H1 (cell line): Measurements from ENCODE around the gene NBL1. TPM values are rescaled to one million over a fixed set of nuclear protein-coding genes. Genes with fewer than 3 reads are reported as not detected.
A peak's percentile ranks its signal among the peaks of the same experiment; 100 is the strongest.

Experiments used
- CTCF ChIA-PET: fragments of 300-600 bp; sonication (Branson Sonifier 250); formaldehyde crosslinking; loops from one replicate; lab custom pipeline; 2021; ENCODE audit not compliant: partially characterized antibody; lab: Charles Lee
- POLR2A ChIA-PET: fragments of 300-600 bp; sonication (Branson Sonifier 250); formaldehyde crosslinking; loops from one replicate; lab custom pipeline; 2021; ENCODE audit warnings: inconsistent platforms; ENCODE audit not compliant: partially characterized antibody; lab: Charles Lee
- DNase-seq, 2 experiments: peaks; one replicate each; pipeline versions ENCODE4 v3.0.0 to v3.0.0-alpha.2; 2010 to 2022; ENCODE audit warnings: low spot score in 2 of 2, low read depth in 1 of 2, mixed read lengths in 1 of 2
- FAIRE-seq: peaks from 2 replicates; lab custom pipeline; 2011; peaks lifted over from hg19 to GRCh38; lab: Jason Lieb, UNC
- H2AFZ ChIP-seq: 2 replicates; pipeline ENCODE4 v1.8.1; 2012; ENCODE audit warnings: low read length, inconsistent platforms
- H2AK5ac ChIP-seq: 2 replicates; pipeline ENCODE4 v1.6.1; 2013; ENCODE audit warnings: low read depth, low read length
- H2BK120ac ChIP-seq: replicated peaks from 2 replicates; pipeline ENCODE3; 2013; ENCODE audit warnings: low read depth, low read length, inconsistent platforms
- H2BK12ac ChIP-seq: 2 replicates; pipeline ENCODE4 v1.6.1; 2013; ENCODE audit warnings: low read depth, low read length
- H2BK15ac ChIP-seq: 2 replicates; pipeline ENCODE4 v1.6.1; 2013; ENCODE audit warnings: low read length
- H2BK20ac ChIP-seq: 2 replicates; pipeline ENCODE4 v1.6.1; 2013; ENCODE audit warnings: low read length
- H2BK5ac ChIP-seq: 2 replicates; pipeline ENCODE4 v1.6.1; 2013; ENCODE audit warnings: low read depth, low read length
- H3K14ac ChIP-seq: 2 replicates; pipeline ENCODE4 v1.6.1; 2013; ENCODE audit warnings: inconsistent platforms; ENCODE audit not compliant: insufficient read length
- H3K18ac ChIP-seq: 2 replicates; pipeline ENCODE4 v1.6.1; 2013; ENCODE audit warnings: low read length; ENCODE audit errors: extremely low read depth
- H3K23ac ChIP-seq: 2 replicates; pipeline ENCODE4 v1.6.1; 2013; ENCODE audit warnings: inconsistent platforms; ENCODE audit not compliant: insufficient read length
- H3K23me2 ChIP-seq: 2 replicates; pipeline ENCODE4 v1.6.1; 2013; ENCODE audit warnings: low read depth, low read length
- H3K27ac ChIP-seq: 2 replicates; pipeline ENCODE4 v1.6.1; 2011; ENCODE audit warnings: low read depth, low read length, inconsistent platforms
- H3K27me3 ChIP-seq, 4 experiments: replicated peaks in 1 of 4; 1 replicate in 1 of 4; 2 replicates in 3 of 4; pipeline versions ENCODE4 v1.6.1 to v1.8.1; 2011 to 2013; ENCODE audit warnings: low read length in 3 of 4, mild to moderate bottlenecking in 3 of 4, inconsistent platforms in 2 of 4, mixed read lengths in 2 of 4, moderate library complexity in 1 of 4; ENCODE audit not compliant: control insufficient read depth in 3 of 4, insufficient read depth in 3 of 4; ENCODE audit errors: extremely low read depth in 1 of 4
- H3K36me3 ChIP-seq, 4 experiments: 2 replicates each; pipeline versions ENCODE4 v1.6.1 to v1.8.1; 2011 to 2013; ENCODE audit warnings: mild to moderate bottlenecking in 4 of 4, low read length in 3 of 4, moderate library complexity in 2 of 4, control low read depth in 1 of 4, inconsistent platforms in 1 of 4; ENCODE audit not compliant: insufficient read depth in 4 of 4, control insufficient read depth in 2 of 4
- H3K4ac ChIP-seq: replicated peaks from 2 replicates; pipeline ENCODE3; 2013; ENCODE audit warnings: low read length, low read depth, mixed read lengths, inconsistent platforms; ENCODE audit not compliant: insufficient read length
- H3K4me1 ChIP-seq, 4 experiments: replicated peaks in 1 of 4; 1 replicate in 1 of 4; 2 replicates in 3 of 4; pipeline versions ENCODE4 v1.6.1 to v1.8.1; 2011 to 2013; ENCODE audit warnings: low read length in 3 of 4, inconsistent platforms in 2 of 4, mixed read lengths in 1 of 4; ENCODE audit not compliant: insufficient read depth in 4 of 4, control insufficient read depth in 3 of 4
- H3K4me2 ChIP-seq, 2 experiments: 2 replicates each; pipeline versions ENCODE4 v1.6.1 to v1.8.1; 2011 to 2013; ENCODE audit warnings: low read depth in 2 of 2, low read length in 2 of 2, control low read depth in 1 of 2, inconsistent platforms in 1 of 2, mild to moderate bottlenecking in 1 of 2; ENCODE audit not compliant: insufficient read depth in 1 of 2
- H3K4me3 ChIP-seq, 4 experiments: fragments of 200-600, 300-600 bp in 1 of 4; sonication (generic), shearing (Covaris generic), sonication (Bioruptor Twin) in 1 of 4; 2 replicates each; pipeline versions ENCODE4 v1.5.1 to v1.8.1; 2011 to 2016; ENCODE audit warnings: low read length in 4 of 4, low read depth in 3 of 4, control low read depth in 2 of 4, inconsistent platforms in 2 of 4, mild to moderate bottlenecking in 2 of 4, mixed read lengths in 1 of 4, moderate library complexity in 1 of 4; ENCODE audit not compliant: insufficient read depth in 2 of 4; ENCODE audit errors: extremely low read depth in 1 of 4
- H3K56ac ChIP-seq: replicated peaks from 2 replicates; pipeline ENCODE3; 2013; ENCODE audit warnings: low read depth, mild to moderate bottlenecking, mixed read lengths, low read length, inconsistent platforms; ENCODE audit not compliant: insufficient read length
- H3K79me1 ChIP-seq: 2 replicates; pipeline ENCODE4 v1.6.1; 2013; ENCODE audit warnings: low read depth, low read length, control low read depth
- H3K79me2 ChIP-seq, 2 experiments: 2 replicates each; pipeline versions ENCODE4 v1.6.1 to v1.8.1; 2012 to 2013; ENCODE audit warnings: low read length in 2 of 2, mild to moderate bottlenecking in 2 of 2, inconsistent platforms in 1 of 2; ENCODE audit not compliant: insufficient read depth in 2 of 2, control insufficient read depth in 1 of 2
- H3K9ac ChIP-seq, 4 experiments: replicated peaks in 1 of 4; 1 replicate in 1 of 4; 2 replicates in 3 of 4; pipeline versions ENCODE4 v1.6.1 to v1.8.1; 2011 to 2013; ENCODE audit warnings: low read depth in 3 of 4, low read length in 3 of 4, control low read depth in 2 of 4, mild to moderate bottlenecking in 2 of 4, moderate library complexity in 2 of 4, inconsistent platforms in 1 of 4; ENCODE audit errors: extremely low read depth in 1 of 4
- H3K9me3 ChIP-seq, 2 experiments: 2 replicates each; pipeline versions ENCODE4 v1.6.1 to v1.8.1; 2012 to 2013; ENCODE audit warnings: mild to moderate bottlenecking in 2 of 2, moderate library complexity in 2 of 2, control low read depth in 1 of 2, inconsistent platforms in 1 of 2, low read depth in 1 of 2, low read length in 1 of 2, mixed read lengths in 1 of 2; ENCODE audit not compliant: insufficient read depth in 2 of 2
- H4K20me1 ChIP-seq, 2 experiments: replicated peaks in 1 of 2; 2 replicates each; pipeline versions ENCODE3 to v1.8.1; 2011 to 2013; ENCODE audit warnings: inconsistent platforms in 2 of 2, low read length in 2 of 2, mild to moderate bottlenecking in 1 of 2; ENCODE audit not compliant: insufficient read depth in 2 of 2, control insufficient read depth in 1 of 2
- H4K5ac ChIP-seq: 2 replicates; pipeline ENCODE4 v1.6.1; 2013; ENCODE audit warnings: low read length, low read depth, mixed read lengths, inconsistent platforms; ENCODE audit not compliant: insufficient read length
- H4K8ac ChIP-seq: 2 replicates; pipeline ENCODE4 v1.8.0; 2013; ENCODE audit warnings: mild to moderate bottlenecking, moderate library complexity, low read length, inconsistent platforms; ENCODE audit not compliant: insufficient read depth; ENCODE audit errors: extremely low read depth
- H4K91ac ChIP-seq: replicated peaks from 2 replicates; pipeline ENCODE3; 2013; ENCODE audit warnings: low read length, mixed read lengths, inconsistent platforms; ENCODE audit not compliant: insufficient read length
- CBX5 ChIP-seq: fragments of 300-800, 300-1000 bp; sonication (generic); IDR thresholded peaks from 2 replicates; pipeline ENCODE4 v1.7.1; 2016; ENCODE audit warnings: antibody characterized with exemption, low read length, low read depth
- NRF1 ChIP-seq: IDR thresholded peaks from 2 replicates; pipeline ENCODE4 v1.6.1; 2011; ENCODE audit warnings: mild to moderate bottlenecking, low read depth, low read length, improper control_type of control experiment
- PHF8 ChIP-seq: fragments of 200-600 bp; sonication (generic); conservative IDR thresholded peaks from 2 replicates; pipeline ENCODE4 v1.7.1; 2012; ENCODE audit warnings: low read depth, mild to moderate bottlenecking, inconsistent platforms, low read length, moderate library complexity
- POU5F1 ChIP-seq: IDR thresholded peaks from 2 replicates; pipeline ENCODE4 v1.6.1; 2011; ENCODE audit warnings: low read depth, mild to moderate bottlenecking, low read length, moderate library complexity
- SIN3A ChIP-seq, 2 experiments: IDR thresholded peaks in 1 of 2; conservative IDR thresholded peaks in 1 of 2; 2 replicates each; pipeline ENCODE4 v1.6.1; 2011 to 2012; ENCODE audit warnings: low read length in 2 of 2, improper control_type of control experiment in 1 of 2, low read depth in 1 of 2, mild to moderate bottlenecking in 1 of 2
- SP2 ChIP-seq: IDR thresholded peaks from 2 replicates; pipeline ENCODE4 v1.6.1; 2012; ENCODE audit warnings: mild to moderate bottlenecking, low read length, inconsistent platforms
- WGBS, 2 experiments: shearing (Covaris generic) in 1 of 2; methylation state at CpG; one replicate each; pipeline versions ENCODE4 v1.1.6 to v1.1.7; 2013 to 2015; ENCODE audit warnings: low lambda C conversion rate in 2 of 2, mixed read lengths in 2 of 2, inconsistent platforms in 1 of 2, low coverage in 1 of 2, missing lambda C conversion rate in 1 of 2; ENCODE audit not compliant: insufficient replicate concordance in 2 of 2, insufficient coverage in 1 of 2, insufficient read length in 1 of 2; ENCODE audit errors: extremely low coverage in 1 of 2, missing lambda C conversion rate in 1 of 2; 5-methylcytosine and 5-hydroxymethylcytosine counted together
- polyA plus RNA-seq, 7 experiments: library from polyadenylated mRNA; depleted of rRNA in 3 of 7; stranded (reverse) in 5 of 7; unstranded in 2 of 7; fragments of >200 nt in 5 of 7; fragments of 200-250 nt in 2 of 7; gene quantifications; 1 replicate in 5 of 7; 2 replicates in 1 of 7; 4 replicates in 1 of 7; pipeline versions ENCODE4 v1.2.1 to v1.2.3, GENCODE V29; 2011 to 2013; ENCODE audit warnings: missing spikeins in 2 of 7, mixed read lengths in 2 of 7
- total RNA-seq: library from RNA; stranded (reverse); fragmentation: NEBNext Ultra II Directional; extraction: Animal tissue kit (Norgen Biotek cat#: 25700); gene quantifications from 2 replicates; pipeline ENCODE4 v1.2.1, GENCODE V29; 2021

The NBL1 gene
- total and polyA plus RNA-seq, 2 of the 8 experiments (the other 6 are each of a cell fraction or from before 2014, with no cell fraction given): 8.7 to 9.7 TPM

GRCh38 chr1:19657511-19657910 is 13.4 kb downstream of the NBL1 start:
- H2BK12ac ChIP-seq: 0 out of 2 replicates have a peak overlapping the region, but pooled peaks have one; percentile 27
- H2BK5ac ChIP-seq: no peak overlapping the region
- no peak overlapping the region for H3K23ac ChIP-seq
- H3K23me2 ChIP-seq: no peaks in the 10 kb centered on the region
- H3K79me1 ChIP-seq: no peaks in the 10 kb centered on the region
- H3K9ac ChIP-seq: no peak overlapping the region
- no peak overlapping the region for H3K4ac ChIP-seq
- H3K27ac ChIP-seq: no peak overlapping the region; the same call in 1 of the 2 replicates
- no peak overlapping the region for H2BK20ac ChIP-seq
- H3K14ac ChIP-seq: no peak overlapping the region
- H3K18ac ChIP-seq: no peak overlapping the region
- ChIA-PET CTCF (interaction anchor here (0.6 to 1.0 kb wide), 4 partner anchors 11 to 269 kb away, joined by 3 read pairs; no protein-coding TSS in a partner anchor), POLR2A (interaction anchor here (0.7 to 0.8 kb wide), 2 partner anchors 16 to 401 kb away, joined by 3 read pairs; no protein-coding TSS in a partner anchor)
- no peak overlapping the region for H2AK5ac ChIP-seq
- H3K4me2 ChIP-seq: no peak overlapping the region
- FAIRE-seq (no peak), DNase-seq (no peak)
- 85% methylated on average over 9 of the region's 10 CpGs; no CpG with 5 or more reads in 1 of the 2 experiments for WGBS, 2 experiments
- no peak overlapping the region for H4K5ac ChIP-seq
- no peak overlapping the region for H2AFZ ChIP-seq
- TF ChIP-seq POU5F1: no peak
- no peak for TF ChIP-seq SP2
- no peak for TF ChIP-seq NRF1
- no peak for TF ChIP-seq SIN3A (conservative IDR thresholded peaks at IDR 0.05 in 1 of 2, IDR thresholded peaks at IDR 0.05 in 1 of 2; ENCODE audit: low read depth in 1 of 2, low read length in 2 of 2)
- no peak for TF ChIP-seq PHF8
- TF ChIP-seq CBX5: no peak
- no peaks in the 10 kb centered on the region for H3K36me3 ChIP-seq
- peaks cover 0 to 2% (median 0%) of the 10 kb centered on the region in 4 experiments; a peak in 2 of 7 replicates for H3K27me3 ChIP-seq
- H4K8ac ChIP-seq: 0 out of 2 replicates have a peak overlapping the region, but pooled peaks have one; percentile 63
- no peak overlapping the region for H2BK120ac ChIP-seq
- peaks cover 0 to 5% (median 3%) of the 10 kb centered on the region in 4 experiments; a peak in 5 of 7 replicates for H3K4me1 ChIP-seq
- H4K20me1 ChIP-seq: peaks cover 0 to 2% of the 10 kb centered on the region in 2 experiments
- no peak overlapping the region for H2BK15ac ChIP-seq
- H3K79me2 ChIP-seq: no peaks in the 10 kb centered on the region
- no peak overlapping the region for H4K91ac ChIP-seq
- H3K56ac ChIP-seq: no peak overlapping the region
- no peaks in the 10 kb centered on the region for H3K9me3 ChIP-seq
- H3K4me3 ChIP-seq: no peak overlapping the region
